Testis (tissue), 2 donors: ENCODE measurements around the gene ITGA1.

Experiments used
- POLR2A ChIP-seq: fragments of 450-650 bp; IDR thresholded peaks from one replicate; pipeline ENCODE4 v1.6.1; 2017; ENCODE audit warnings: antibody characterized with exemption, mild to moderate bottlenecking, moderate library complexity
- TF ChIP-seq, protein P1 (sequence below), 3 experiments: fragments of 450-650 bp in 2 of 3; fragments of 200-600 bp in 1 of 3; sonication (generic) in 1 of 3; IDR thresholded peaks; one replicate each; pipeline ENCODE4 v1.5.1; 2016 to 2019; ENCODE audit warnings: antibody characterized with exemption in 3 of 3, mild to moderate bottlenecking in 2 of 3, moderate library complexity in 1 of 3

DNA sequence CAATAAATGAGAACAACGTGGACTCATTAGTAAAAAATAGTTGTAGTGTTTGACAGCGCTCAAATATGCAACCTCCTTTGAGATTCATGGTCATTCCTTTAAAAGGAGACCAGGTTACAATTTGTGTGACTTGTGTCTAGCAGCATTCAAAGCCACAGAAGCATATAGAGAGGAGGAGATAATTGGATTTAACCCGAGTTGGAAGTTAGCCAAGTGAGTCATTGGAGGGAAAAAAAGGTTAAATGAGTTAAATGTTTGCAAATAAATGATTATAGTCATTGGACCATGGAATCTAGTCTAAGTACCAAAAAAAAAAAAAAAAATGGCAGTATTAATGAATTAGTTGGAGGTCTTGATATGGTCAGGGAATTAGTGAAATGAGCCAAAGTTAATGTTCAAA lies 90.9 kb downstream of the ITGA1 start:
- TF ChIP-seq, protein P1, sequence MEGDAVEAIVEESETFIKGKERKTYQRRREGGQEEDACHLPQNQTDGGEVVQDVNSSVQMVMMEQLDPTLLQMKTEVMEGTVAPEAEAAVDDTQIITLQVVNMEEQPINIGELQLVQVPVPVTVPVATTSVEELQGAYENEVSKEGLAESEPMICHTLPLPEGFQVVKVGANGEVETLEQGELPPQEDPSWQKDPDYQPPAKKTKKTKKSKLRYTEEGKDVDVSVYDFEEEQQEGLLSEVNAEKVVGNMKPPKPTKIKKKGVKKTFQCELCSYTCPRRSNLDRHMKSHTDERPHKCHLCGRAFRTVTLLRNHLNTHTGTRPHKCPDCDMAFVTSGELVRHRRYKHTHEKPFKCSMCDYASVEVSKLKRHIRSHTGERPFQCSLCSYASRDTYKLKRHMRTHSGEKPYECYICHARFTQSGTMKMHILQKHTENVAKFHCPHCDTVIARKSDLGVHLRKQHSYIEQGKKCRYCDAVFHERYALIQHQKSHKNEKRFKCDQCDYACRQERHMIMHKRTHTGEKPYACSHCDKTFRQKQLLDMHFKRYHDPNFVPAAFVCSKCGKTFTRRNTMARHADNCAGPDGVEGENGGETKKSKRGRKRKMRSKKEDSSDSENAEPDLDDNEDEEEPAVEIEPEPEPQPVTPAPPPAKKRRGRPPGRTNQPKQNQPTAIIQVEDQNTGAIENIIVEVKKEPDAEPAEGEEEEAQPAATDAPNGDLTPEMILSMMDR (IDR thresholded peaks at IDR 0.05) = no peak
- no peak for TF ChIP-seq POLR2A
